Central memory CD8-positive, alpha-beta T cell (primary cell): ENCODE data around the gene COIL.

Experiments
- ATAC-seq: fragments of 150-1000 bp; cut with Tn5 transposase; replicated peaks from 2 replicates; pipeline ENCODE4 v1.10.0; 2022; ENCODE audit warnings: mild to moderate bottlenecking, moderate FRiP score, moderate number of reproducible peaks; ENCODE audit not compliant: poor library complexity, severe bottlenecking; ENCODE audit errors: extremely low read depth
- DNase-seq, 2 donors: peaks; one replicate each; pipeline ENCODE4 v3.0.0; 2021; ENCODE audit warnings: low spot score in 2 of 2
- H3K27ac Mint-ChIP-seq: one replicate; pipeline ENCODE4 v1.8.0; 2022; ENCODE audit warnings: low read depth, mild to moderate bottlenecking, moderate library complexity, mixed read lengths
- H3K27me3 Mint-ChIP-seq: one replicate; pipeline ENCODE4 v1.8.0; 2022; ENCODE audit warnings: mixed read lengths
- H3K36me3 Mint-ChIP-seq: one replicate; pipeline ENCODE4 v1.8.0; 2022; ENCODE audit warnings: mild to moderate bottlenecking, moderate library complexity, mixed read lengths; ENCODE audit not compliant: insufficient read depth
- H3K4me1 Mint-ChIP-seq: one replicate; pipeline ENCODE4 v1.8.0; 2022; ENCODE audit warnings: mixed read lengths
- H3K4me3 Mint-ChIP-seq: one replicate; pipeline ENCODE4 v1.8.0; 2022; ENCODE audit warnings: mild to moderate bottlenecking, moderate library complexity, mixed read lengths
- H3K9me3 Mint-ChIP-seq: one replicate; pipeline ENCODE4 v1.8.0; 2022; ENCODE audit warnings: mixed read lengths

The COIL gene

GRCh38 chr17:56903560-56903959, 57.3 kb downstream of the COIL start:
- no peak for ATAC-seq

GRCh38 chr17:56902348-56902747, 58.5 kb downstream of the COIL start:
- H3K27me3 Mint-ChIP-seq = no peaks in the 10 kb centered on the region
- no peak overlapping the region for H3K27ac Mint-ChIP-seq
- no peak overlapping the region for H3K4me3 Mint-ChIP-seq
- H3K36me3 Mint-ChIP-seq = peaks cover 72% of the 10 kb centered on the region
- H3K9me3 Mint-ChIP-seq = no peaks in the 10 kb centered on the region
- ATAC-seq (no peak), DNase-seq (no peak)
- H3K4me1 Mint-ChIP-seq = peaks cover 34% of the 10 kb centered on the region

More at GRCh38 chr17:56903560-56903959, 57.3 kb downstream of the COIL start:
- H3K27me3 Mint-ChIP-seq = no peaks in the 10 kb centered on the region
- no peak overlapping the region for H3K4me3 Mint-ChIP-seq
- H3K9me3 Mint-ChIP-seq = no peaks in the 10 kb centered on the region
- H3K27ac Mint-ChIP-seq = no peak overlapping the region
- peaks cover 72% of the 10 kb centered on the region for H3K36me3 Mint-ChIP-seq
- no peak for DNase-seq
- peaks cover 34% of the 10 kb centered on the region for H3K4me1 Mint-ChIP-seq

GRCh38 chr17:56899403-56899802, 61.4 kb downstream of the COIL start:
- ATAC-seq (no peak), DNase-seq (no peak)
- Mint-ChIP-seq H3K27me3 (no peaks in the 10 kb centered on the region), H3K9me3 (no peaks in the 10 kb centered on the region), H3K4me3 (no peak overlapping the region), H3K36me3 (peaks cover 59% of the 10 kb centered on the region), H3K4me1 (peaks cover 26% of the 10 kb centered on the region), H3K27ac (no peak overlapping the region)

GRCh38 chr17:56898874-56899273, 62.0 kb downstream of the COIL start:
- no peak for DNase-seq
- no peak overlapping the region for H3K27ac Mint-ChIP-seq
- peaks cover 20% of the 10 kb centered on the region for H3K4me1 Mint-ChIP-seq
- ATAC-seq = no peak
- H3K9me3 Mint-ChIP-seq = no peaks in the 10 kb centered on the region
- peaks cover 56% of the 10 kb centered on the region for H3K36me3 Mint-ChIP-seq
- no peaks in the 10 kb centered on the region for H3K27me3 Mint-ChIP-seq
- H3K4me3 Mint-ChIP-seq = no peak overlapping the region

- H3K27me3 Mint-ChIP-seq = no peaks in the 10 kb centered on the region
- DNase-seq = no peak
- H3K4me1 Mint-ChIP-seq = peaks cover 19% of the 10 kb centered on the region
- ATAC-seq = no peak
- peak overlapping the region; percentile 17 for H3K27ac Mint-ChIP-seq
- no peak overlapping the region for H3K4me3 Mint-ChIP-seq
- peaks cover 56% of the 10 kb centered on the region for H3K36me3 Mint-ChIP-seq
- H3K9me3 Mint-ChIP-seq = no peaks in the 10 kb centered on the region
Observed at GRCh38 chr17:56897646-56898424, 63.0 kb downstream of the COIL start.

- H3K27ac Mint-ChIP-seq = peak overlapping the region; percentile 17
- H3K4me1 Mint-ChIP-seq = peaks cover 19% of the 10 kb centered on the region
- DNase-seq = no peak
- H3K36me3 Mint-ChIP-seq = peaks cover 57% of the 10 kb centered on the region
- no peaks in the 10 kb centered on the region for H3K27me3 Mint-ChIP-seq
- H3K4me3 Mint-ChIP-seq = no peak overlapping the region
- no peaks in the 10 kb centered on the region for H3K9me3 Mint-ChIP-seq
- no peak for ATAC-seq
Observed at GRCh38 chr17:56896968-56897359, 63.9 kb downstream of the COIL start.

- Mint-ChIP-seq H3K27me3 (no peaks in the 10 kb centered on the region), H3K4me3 (no peak overlapping the region), H3K36me3 (peaks cover 51% of the 10 kb centered on the region), H3K9me3 (no peaks in the 10 kb centered on the region), H3K4me1 (peaks cover 19% of the 10 kb centered on the region), H3K27ac (no peak overlapping the region)
- DNase-seq (no peak), ATAC-seq (no peak)
Observed at GRCh38 chr17:56896217-56896967, 64.5 kb downstream of the COIL start.

GRCh38 chr17:56894859-56895455, 65.9 kb downstream of the COIL start:
- Mint-ChIP-seq H3K4me1 (peaks cover 19% of the 10 kb centered on the region), H3K27me3 (no peaks in the 10 kb centered on the region), H3K27ac (peak overlapping the region; percentile 71), H3K4me3 (no peak overlapping the region), H3K36me3 (peaks cover 44% of the 10 kb centered on the region), H3K9me3 (no peaks in the 10 kb centered on the region)
- ATAC-seq (no peak), DNase-seq (no peak)

- ATAC-seq = no peak
- no peaks in the 10 kb centered on the region for H3K9me3 Mint-ChIP-seq
- peaks cover 33% of the 10 kb centered on the region for H3K36me3 Mint-ChIP-seq
- H3K27me3 Mint-ChIP-seq = no peaks in the 10 kb centered on the region
- H3K4me1 Mint-ChIP-seq = peaks cover 14% of the 10 kb centered on the region
- no peak overlapping the region for H3K27ac Mint-ChIP-seq
- DNase-seq = no peak
- H3K4me3 Mint-ChIP-seq = no peak overlapping the region
Observed at GRCh38 chr17:56893503-56893902, 67.3 kb downstream of the COIL start.

GRCh38 chr17:56892333-56892732, 68.5 kb downstream of the COIL start:
- Mint-ChIP-seq H3K36me3 (peaks cover 27% of the 10 kb centered on the region), H3K27me3 (no peaks in the 10 kb centered on the region), H3K27ac (no peak overlapping the region), H3K9me3 (no peaks in the 10 kb centered on the region), H3K4me1 (peaks cover 2% of the 10 kb centered on the region), H3K4me3 (no peak overlapping the region)
- ATAC-seq (no peak), DNase-seq (no peak)

- H3K9me3 Mint-ChIP-seq = no peaks in the 10 kb centered on the region
- H3K36me3 Mint-ChIP-seq = peaks cover 29% of the 10 kb centered on the region
- ATAC-seq = peak; percentile 46
- no peaks in the 10 kb centered on the region for H3K27me3 Mint-ChIP-seq
- H3K27ac Mint-ChIP-seq = no peak overlapping the region
- no peak overlapping the region for H3K4me3 Mint-ChIP-seq
- peak; percentile 30 to 32 for DNase-seq
- no peaks in the 10 kb centered on the region for H3K4me1 Mint-ChIP-seq
Observed at GRCh38 chr17:56891751-56892150, 69.1 kb downstream of the COIL start.

GRCh38 chr17:56890906-56891674, 69.8 kb downstream of the COIL start:
- Mint-ChIP-seq H3K4me1 (peaks cover 5% of the 10 kb centered on the region), H3K9me3 (no peaks in the 10 kb centered on the region), H3K36me3 (peaks cover 26% of the 10 kb centered on the region), H3K27ac (no peak overlapping the region), H3K27me3 (no peaks in the 10 kb centered on the region), H3K4me3 (no peak overlapping the region)
- DNase-seq (no peak), ATAC-seq (no peak)
